ENCODE results near the gene MS4A1.

- TF ChIP-seq GATA2 (IDR thresholded peaks at IDR 0.05; ENCODE audit: low read depth, low read length) (no peak), GATA3 (IDR thresholded peaks at IDR 0.05; ENCODE audit: low read depth, low read length) (no peak)
These were observed 22.2 kb upstream of the MS4A1 start for GRCh38 chr11:60433401-60433800.

Data from SH-SY5Y (cell line).